ENCODE results near the gene KIAA1217.

The KIAA1217 gene

GRCh38 chr10:24574578-24575155 lies 365.7 kb downstream of the KIAA1217 start:
- TF ChIP-seq CTCF (IDR thresholded peaks at IDR 0.05; ENCODE audit: borderline replicate concordance, insufficient read depth, low read depth, low read length), result no peak
- H3K4me3 ChIP-seq (ENCODE audit: low read depth, low read length), result no peak overlapping the region

- no peak overlapping the region for H3K4me3 ChIP-seq (ENCODE audit: low read depth, low read length)
- TF ChIP-seq CTCF (IDR thresholded peaks at IDR 0.05; ENCODE audit: borderline replicate concordance, insufficient read depth, low read depth, low read length), result no peak
These were observed 366.6 kb downstream of the KIAA1217 start for GRCh38 chr10:24575481-24576002.

GRCh38 chr10:24579448-24579847 lies 370.5 kb downstream of the KIAA1217 start:
- no peak for TF ChIP-seq CTCF (IDR thresholded peaks at IDR 0.05; ENCODE audit: borderline replicate concordance, insufficient read depth, low read depth, low read length)
- no peak overlapping the region for H3K4me3 ChIP-seq (ENCODE audit: low read depth, low read length)

GRCh38 chr10:24579906-24580305 lies 371.0 kb downstream of the KIAA1217 start:
- H3K4me3 ChIP-seq (ENCODE audit: low read depth, low read length), result no peak overlapping the region
- no peak for TF ChIP-seq CTCF (IDR thresholded peaks at IDR 0.05; ENCODE audit: borderline replicate concordance, insufficient read depth, low read depth, low read length)

- no peak for TF ChIP-seq CTCF (IDR thresholded peaks at IDR 0.05; ENCODE audit: borderline replicate concordance, insufficient read depth, low read depth, low read length)
- H3K4me3 ChIP-seq (ENCODE audit: low read depth, low read length), result no peak overlapping the region
These were observed 380.3 kb downstream of the KIAA1217 start for GRCh38 chr10:24589265-24589664.

GRCh38 chr10:24590697-24591457 lies 381.9 kb downstream of the KIAA1217 start:
- TF ChIP-seq CTCF (IDR thresholded peaks at IDR 0.05; ENCODE audit: borderline replicate concordance, insufficient read depth, low read depth, low read length), result no peak
- H3K4me3 ChIP-seq (ENCODE audit: low read depth, low read length), result no peak overlapping the region

Measured in GM12875 (cell line).